K562 (cell line): ENCODE data around the gene CNNM4. TPM values are rescaled to one million over a fixed set of nuclear protein-coding genes. Genes with fewer than 3 reads are reported as not detected.

Experiments used
- C11orf30 ChIP-seq: fragments of 450-650 bp; IDR thresholded peaks from 2 replicates; pipeline ENCODE4 v1.6.1; 2016; ENCODE audit warnings: low read depth, mild to moderate bottlenecking
- CBX2 ChIP-seq: fragments of 200-600 bp; sonication (generic); IDR thresholded peaks from one replicate; pipeline ENCODE4 v1.6.1; 2012; ENCODE audit warnings: mild to moderate bottlenecking, low read length, inconsistent platforms; ENCODE audit not compliant: insufficient read depth, poor library complexity, severe bottlenecking
- CLOCK ChIP-seq: fragments of 250-450 bp; sonication (Bioruptor Pico); IDR thresholded peaks from 2 replicates; pipeline ENCODE4 v1.4.0; 2020; ENCODE audit warnings: mild to moderate bottlenecking, moderate library complexity, borderline replicate concordance
- CREB1 ChIP-seq, 2 experiments: sonication (generic) in 1 of 2; formaldehyde crosslinking in 1 of 2; IDR thresholded peaks; 2 replicates each; pipeline versions ENCODE4 v1.6.1 to v1.8.0; 2012 to 2022; ENCODE audit warnings: inconsistent platforms in 1 of 2, mild to moderate bottlenecking in 1 of 2, missing genetic modification reagents in 1 of 2, moderate library complexity in 1 of 2
- ETS1 ChIP-seq: conservative IDR thresholded peaks from 2 replicates; pipeline ENCODE4 v1.6.1; 2011; ENCODE audit warnings: low read depth, mild to moderate bottlenecking, low read length; ENCODE audit not compliant: control insufficient read depth
- FOS ChIP-seq: IDR thresholded peaks from 3 replicates; pipeline ENCODE4 v1.6.1; 2011; ENCODE audit not compliant: insufficient read length; ENCODE audit errors: extremely low read depth
- GABPB2 ChIP-seq: fragments of 250-450 bp; sonication (Bioruptor Pico); conservative IDR thresholded peaks from 2 replicates; pipeline ENCODE4 v1.5.1; 2021; ENCODE audit warnings: mild to moderate bottlenecking
- HDAC3 ChIP-seq: fragments of 450-650 bp; IDR thresholded peaks from 2 replicates; pipeline ENCODE4 v1.6.1; 2018; ENCODE audit warnings: borderline replicate concordance, mild to moderate bottlenecking, moderate library complexity; ENCODE audit not compliant: partially characterized antibody
- HEY1 ChIP-seq: fragments of 250-450 bp; sonication (Bioruptor Pico); IDR thresholded peaks from 2 replicates; pipeline ENCODE4 v1.5.0; 2020; ENCODE audit warnings: mild to moderate bottlenecking, moderate library complexity, borderline replicate concordance
- ILK ChIP-seq: fragments of 450-650 bp; IDR thresholded peaks from 2 replicates; pipeline ENCODE4 v1.6.1; 2016; ENCODE audit warnings: missing genetic modification characterization, low read depth, mild to moderate bottlenecking, missing compliant biosample characterization, moderate library complexity, borderline replicate concordance
- LEF1 ChIP-seq: fragments of 450-650 bp; IDR thresholded peaks from 2 replicates; pipeline ENCODE4 v1.6.1; 2016; ENCODE audit warnings: mild to moderate bottlenecking
- SREBF2 ChIP-seq: sonication (generic); formaldehyde crosslinking; IDR thresholded peaks from 2 replicates; pipeline ENCODE4 v1.4.0; 2020; ENCODE audit warnings: mild to moderate bottlenecking, missing genetic modification reagents
- TAF15 ChIP-seq: fragments of 200-400 bp; formaldehyde crosslinking; IDR thresholded peaks from 2 replicates; pipeline ENCODE4 v1.6.1; 2017; ENCODE audit warnings: mild to moderate bottlenecking, low read depth, low read length, moderate library complexity
- TARDBP ChIP-seq: fragments of 450-650 bp; IDR thresholded peaks from 2 replicates; pipeline ENCODE4 v1.6.1; 2016
- TEAD4 ChIP-seq, 2 experiments: sonication (generic) in 1 of 2; formaldehyde crosslinking in 1 of 2; IDR thresholded peaks; 2 replicates each; pipeline versions ENCODE4 v1.6.1 to v1.8.0; 2012 to 2022; ENCODE audit warnings: borderline replicate concordance in 1 of 2, inconsistent platforms in 1 of 2, low read length in 1 of 2, mild to moderate bottlenecking in 1 of 2, missing genetic modification reagents in 1 of 2
- TRIM24 ChIP-seq, 2 experiments: fragments of 450-650 bp; IDR thresholded peaks; 2 replicates each; pipeline ENCODE4 v1.6.1; 2016
- ZBTB11 ChIP-seq, 3 experiments: fragments of 200-800 bp in 1 of 3; fragments of 250-450 bp in 1 of 3; fragments of 450-650 bp in 1 of 3; sonication (Bioruptor Pico) in 1 of 3; sonication (Bioruptor generic) in 1 of 3; formaldehyde crosslinking in 1 of 3; IDR thresholded peaks; 2 replicates each; pipeline versions ENCODE4 v1.6.1 to v1.8.0; 2016 to 2022; ENCODE audit warnings: mild to moderate bottlenecking in 2 of 3, missing genetic modification characterization in 2 of 3, missing compliant biosample characterization in 1 of 3, moderate library complexity in 1 of 3
- ZNF586 ChIP-seq: fragments of 450-650 bp; formaldehyde crosslinking; conservative IDR thresholded peaks from 2 replicates; pipeline ENCODE4 v1.4.0; 2020; ENCODE audit warnings: mild to moderate bottlenecking, moderate library complexity
- polyA plus RNA-seq, 8 experiments: library from polyadenylated mRNA; depleted of rRNA in 4 of 8; stranded (reverse) in 5 of 8; unstranded in 3 of 8; fragments of >200 nt; fragmentation: Nextera tagmentation in 2 of 8; fragmentation: Illumina TruSeq in 1 of 8; extraction: Ambion mirVana in 2 of 8; extraction: Trizol in 1 of 8; gene quantifications; 2 replicates each; pipeline versions ENCODE4 v1.2.1 to v1.2.3, GENCODE V29; 2011 to 2014; ENCODE audit warnings: inconsistent platforms in 1 of 8, missing spikeins in 1 of 8
- total RNA-seq, 7 experiments: library from RNA; depleted of rRNA in 6 of 7; stranded (reverse); fragments of >200 nt in 6 of 7; fragmentation: Illumina TruSeq in 2 of 7; extraction: Trizol in 2 of 7; gene quantifications; 2 replicates each; pipeline versions ENCODE4 v1.2.1 to v1.2.3, GENCODE V29; 2011 to 2021; ENCODE audit warnings: low replicate concordance in 1 of 7

CNNM4 gene
- total and polyA plus RNA-seq, 9 of the 15 experiments (the other 6 are each of a cell fraction or from before 2014, with no cell fraction given): 0.96 to 6.3 (median 2.8) TPM

- TF ChIP-seq TAF15 (no peak), CREB1 (IDR thresholded peaks at IDR 0.05) (no peak), CREB1 (CRISPR knock-in tag; IDR thresholded peaks at IDR 0.05) (no peak), GABPB2 (CRISPR knock-in tag) (no peak), SREBF2 (CRISPR knock-in tag) (no peak), ILK (tag) (no peak), HDAC3 (no peak), TRIM24 (IDR thresholded peaks at IDR 0.05) (no peak), ZBTB11 (CRISPR knock-in tag; IDR thresholded peaks at IDR 0.05) (no peak), CLOCK (CRISPR knock-in tag) (no peak), ZNF586 (CRISPR knock-in tag) (no peak), CBX2 (no peak), TEAD4 (IDR thresholded peaks at IDR 0.05; ENCODE audit: low read length) (no peak), TEAD4 (CRISPR knock-in tag; IDR thresholded peaks at IDR 0.05; ENCODE audit: borderline replicate concordance) (no peak), HEY1 (CRISPR knock-in tag) (no peak), TARDBP (no peak; the same call in 1 of the 2 replicates), ETS1 (no peak), LEF1 (no peak), C11orf30 (no peak), FOS (no peak)
Observed at GRCh38 chr2:96760986-96761832, 507 bp downstream of the CNNM4 start (continued).
